H1 (cell line): ENCODE data around the gene LRRC4C. TPM values are rescaled to one million over a fixed set of nuclear protein-coding genes. Genes with fewer than 3 reads are reported as not detected.

Source experiments
- CTCF ChIA-PET: fragments of 300-600 bp; sonication (Branson Sonifier 250); formaldehyde crosslinking; loops from one replicate; lab custom pipeline; 2021; ENCODE audit not compliant: partially characterized antibody; lab: Charles Lee
- POLR2A ChIA-PET: fragments of 300-600 bp; sonication (Branson Sonifier 250); formaldehyde crosslinking; loops from one replicate; lab custom pipeline; 2021; ENCODE audit warnings: inconsistent platforms; ENCODE audit not compliant: partially characterized antibody; lab: Charles Lee
- DNase-seq, 2 experiments: peaks; one replicate each; pipeline versions ENCODE4 v3.0.0 to v3.0.0-alpha.2; 2010 to 2022; ENCODE audit warnings: low spot score in 2 of 2, low read depth in 1 of 2, mixed read lengths in 1 of 2
- FAIRE-seq: peaks from 2 replicates; lab custom pipeline; 2011; peaks lifted over from hg19 to GRCh38; lab: Jason Lieb, UNC
- H2AFZ ChIP-seq: 2 replicates; pipeline ENCODE4 v1.8.1; 2012; ENCODE audit warnings: low read length, inconsistent platforms
- H2AK5ac ChIP-seq: 2 replicates; pipeline ENCODE4 v1.6.1; 2013; ENCODE audit warnings: low read depth, low read length
- H2BK120ac ChIP-seq: replicated peaks from 2 replicates; pipeline ENCODE3; 2013; ENCODE audit warnings: low read depth, low read length, inconsistent platforms
- H2BK12ac ChIP-seq: 2 replicates; pipeline ENCODE4 v1.6.1; 2013; ENCODE audit warnings: low read depth, low read length
- H2BK15ac ChIP-seq: 2 replicates; pipeline ENCODE4 v1.6.1; 2013; ENCODE audit warnings: low read length
- H2BK20ac ChIP-seq: 2 replicates; pipeline ENCODE4 v1.6.1; 2013; ENCODE audit warnings: low read length
- H2BK5ac ChIP-seq: 2 replicates; pipeline ENCODE4 v1.6.1; 2013; ENCODE audit warnings: low read depth, low read length
- H3K14ac ChIP-seq: 2 replicates; pipeline ENCODE4 v1.6.1; 2013; ENCODE audit warnings: inconsistent platforms; ENCODE audit not compliant: insufficient read length
- H3K18ac ChIP-seq: 2 replicates; pipeline ENCODE4 v1.6.1; 2013; ENCODE audit warnings: low read length; ENCODE audit errors: extremely low read depth
- H3K23ac ChIP-seq: 2 replicates; pipeline ENCODE4 v1.6.1; 2013; ENCODE audit warnings: inconsistent platforms; ENCODE audit not compliant: insufficient read length
- H3K23me2 ChIP-seq: 2 replicates; pipeline ENCODE4 v1.6.1; 2013; ENCODE audit warnings: low read depth, low read length
- H3K27ac ChIP-seq: 2 replicates; pipeline ENCODE4 v1.6.1; 2011; ENCODE audit warnings: low read depth, low read length, inconsistent platforms
- H3K27me3 ChIP-seq, 4 experiments: replicated peaks in 1 of 4; 1 replicate in 1 of 4; 2 replicates in 3 of 4; pipeline versions ENCODE4 v1.6.1 to v1.8.1; 2011 to 2013; ENCODE audit warnings: low read length in 3 of 4, mild to moderate bottlenecking in 3 of 4, inconsistent platforms in 2 of 4, mixed read lengths in 2 of 4, moderate library complexity in 1 of 4; ENCODE audit not compliant: control insufficient read depth in 3 of 4, insufficient read depth in 3 of 4; ENCODE audit errors: extremely low read depth in 1 of 4
- H3K36me3 ChIP-seq, 4 experiments: 2 replicates each; pipeline versions ENCODE4 v1.6.1 to v1.8.1; 2011 to 2013; ENCODE audit warnings: mild to moderate bottlenecking in 4 of 4, low read length in 3 of 4, moderate library complexity in 2 of 4, control low read depth in 1 of 4, inconsistent platforms in 1 of 4; ENCODE audit not compliant: insufficient read depth in 4 of 4, control insufficient read depth in 2 of 4
- H3K4ac ChIP-seq: replicated peaks from 2 replicates; pipeline ENCODE3; 2013; ENCODE audit warnings: low read length, low read depth, mixed read lengths, inconsistent platforms; ENCODE audit not compliant: insufficient read length
- H3K4me1 ChIP-seq, 4 experiments: replicated peaks in 1 of 4; 1 replicate in 1 of 4; 2 replicates in 3 of 4; pipeline versions ENCODE4 v1.6.1 to v1.8.1; 2011 to 2013; ENCODE audit warnings: low read length in 3 of 4, inconsistent platforms in 2 of 4, mixed read lengths in 1 of 4; ENCODE audit not compliant: insufficient read depth in 4 of 4, control insufficient read depth in 3 of 4
- H3K4me2 ChIP-seq, 2 experiments: 2 replicates each; pipeline versions ENCODE4 v1.6.1 to v1.8.1; 2011 to 2013; ENCODE audit warnings: low read depth in 2 of 2, low read length in 2 of 2, control low read depth in 1 of 2, inconsistent platforms in 1 of 2, mild to moderate bottlenecking in 1 of 2; ENCODE audit not compliant: insufficient read depth in 1 of 2
- H3K4me3 ChIP-seq, 4 experiments: fragments of 200-600, 300-600 bp in 1 of 4; sonication (generic), shearing (Covaris generic), sonication (Bioruptor Twin) in 1 of 4; 2 replicates each; pipeline versions ENCODE4 v1.5.1 to v1.8.1; 2011 to 2016; ENCODE audit warnings: low read length in 4 of 4, low read depth in 3 of 4, control low read depth in 2 of 4, inconsistent platforms in 2 of 4, mild to moderate bottlenecking in 2 of 4, mixed read lengths in 1 of 4, moderate library complexity in 1 of 4; ENCODE audit not compliant: insufficient read depth in 2 of 4; ENCODE audit errors: extremely low read depth in 1 of 4
- H3K56ac ChIP-seq: replicated peaks from 2 replicates; pipeline ENCODE3; 2013; ENCODE audit warnings: low read depth, mild to moderate bottlenecking, mixed read lengths, low read length, inconsistent platforms; ENCODE audit not compliant: insufficient read length
- H3K79me1 ChIP-seq: 2 replicates; pipeline ENCODE4 v1.6.1; 2013; ENCODE audit warnings: low read depth, low read length, control low read depth
- H3K79me2 ChIP-seq, 2 experiments: 2 replicates each; pipeline versions ENCODE4 v1.6.1 to v1.8.1; 2012 to 2013; ENCODE audit warnings: low read length in 2 of 2, mild to moderate bottlenecking in 2 of 2, inconsistent platforms in 1 of 2; ENCODE audit not compliant: insufficient read depth in 2 of 2, control insufficient read depth in 1 of 2
- H3K9ac ChIP-seq, 4 experiments: replicated peaks in 1 of 4; 1 replicate in 1 of 4; 2 replicates in 3 of 4; pipeline versions ENCODE4 v1.6.1 to v1.8.1; 2011 to 2013; ENCODE audit warnings: low read depth in 3 of 4, low read length in 3 of 4, control low read depth in 2 of 4, mild to moderate bottlenecking in 2 of 4, moderate library complexity in 2 of 4, inconsistent platforms in 1 of 4; ENCODE audit errors: extremely low read depth in 1 of 4
- H3K9me3 ChIP-seq, 2 experiments: 2 replicates each; pipeline versions ENCODE4 v1.6.1 to v1.8.1; 2012 to 2013; ENCODE audit warnings: mild to moderate bottlenecking in 2 of 2, moderate library complexity in 2 of 2, control low read depth in 1 of 2, inconsistent platforms in 1 of 2, low read depth in 1 of 2, low read length in 1 of 2, mixed read lengths in 1 of 2; ENCODE audit not compliant: insufficient read depth in 2 of 2
- H4K20me1 ChIP-seq, 2 experiments: replicated peaks in 1 of 2; 2 replicates each; pipeline versions ENCODE3 to v1.8.1; 2011 to 2013; ENCODE audit warnings: inconsistent platforms in 2 of 2, low read length in 2 of 2, mild to moderate bottlenecking in 1 of 2; ENCODE audit not compliant: insufficient read depth in 2 of 2, control insufficient read depth in 1 of 2
- H4K5ac ChIP-seq: 2 replicates; pipeline ENCODE4 v1.6.1; 2013; ENCODE audit warnings: low read length, low read depth, mixed read lengths, inconsistent platforms; ENCODE audit not compliant: insufficient read length
- H4K8ac ChIP-seq: 2 replicates; pipeline ENCODE4 v1.8.0; 2013; ENCODE audit warnings: mild to moderate bottlenecking, moderate library complexity, low read length, inconsistent platforms; ENCODE audit not compliant: insufficient read depth; ENCODE audit errors: extremely low read depth
- H4K91ac ChIP-seq: replicated peaks from 2 replicates; pipeline ENCODE3; 2013; ENCODE audit warnings: low read length, mixed read lengths, inconsistent platforms; ENCODE audit not compliant: insufficient read length
- ASH2L ChIP-seq: fragments of 200-600, 300-600 bp; sonication (generic); IDR thresholded peaks from one replicate; pipeline ENCODE4 v1.7.1; 2017; ENCODE audit warnings: low read length
- CHD2 ChIP-seq: IDR thresholded peaks from 2 replicates; pipeline ENCODE4 v1.6.1; 2012; ENCODE audit warnings: low read length, improper control_type of control experiment
- EGR1 ChIP-seq: IDR thresholded peaks from 2 replicates; pipeline ENCODE4 v1.6.1; 2011; ENCODE audit warnings: low read depth, low read length, borderline replicate concordance
- EZH2 ChIP-seq: fragments of 200-600 bp; sonication (generic); IDR thresholded peaks from 2 replicates; pipeline ENCODE4 v1.7.1; 2012; ENCODE audit warnings: low read depth, mild to moderate bottlenecking, moderate library complexity, low read length, inconsistent platforms; ENCODE audit not compliant: severe bottlenecking
- NANOG ChIP-seq: IDR thresholded peaks from 2 replicates; pipeline ENCODE4 v1.6.1; 2011; ENCODE audit warnings: low read length, low read depth, mild to moderate bottlenecking, inconsistent platforms; ENCODE audit not compliant: insufficient read depth, poor library complexity, severe bottlenecking
- RBBP5 ChIP-seq: IDR thresholded peaks from 2 replicates; pipeline ENCODE4 v1.7.1; 2012; ENCODE audit warnings: low read depth, mild to moderate bottlenecking, inconsistent platforms, low read length, moderate library complexity, borderline replicate concordance
- TAF7 ChIP-seq: optimal IDR thresholded peaks from 2 replicates; pipeline ENCODE3; 2011; ENCODE audit warnings: low read depth, mild to moderate bottlenecking, inconsistent platforms, low read length, moderate library complexity, borderline replicate concordance
- TEAD4 ChIP-seq: IDR thresholded peaks from 2 replicates; pipeline ENCODE4 v1.6.1; 2012; ENCODE audit warnings: low read depth, low read length, inconsistent platforms, mixed read lengths
- YY1 ChIP-seq: IDR thresholded peaks from 2 replicates; pipeline ENCODE4 v1.6.1; 2011; ENCODE audit warnings: low read depth, mild to moderate bottlenecking, low read length
- WGBS, 2 experiments: shearing (Covaris generic) in 1 of 2; methylation state at CpG; one replicate each; pipeline versions ENCODE4 v1.1.6 to v1.1.7; 2013 to 2015; ENCODE audit warnings: low lambda C conversion rate in 2 of 2, mixed read lengths in 2 of 2, inconsistent platforms in 1 of 2, low coverage in 1 of 2, missing lambda C conversion rate in 1 of 2; ENCODE audit not compliant: insufficient replicate concordance in 2 of 2, insufficient coverage in 1 of 2, insufficient read length in 1 of 2; ENCODE audit errors: extremely low coverage in 1 of 2, missing lambda C conversion rate in 1 of 2; 5-methylcytosine and 5-hydroxymethylcytosine counted together
- polyA plus RNA-seq, 7 experiments: library from polyadenylated mRNA; depleted of rRNA in 3 of 7; stranded (reverse) in 5 of 7; unstranded in 2 of 7; fragments of >200 nt in 5 of 7; fragments of 200-250 nt in 2 of 7; gene quantifications; 1 replicate in 5 of 7; 2 replicates in 1 of 7; 4 replicates in 1 of 7; pipeline versions ENCODE4 v1.2.1 to v1.2.3, GENCODE V29; 2011 to 2013; ENCODE audit warnings: missing spikeins in 2 of 7, mixed read lengths in 2 of 7
- total RNA-seq: library from RNA; stranded (reverse); fragmentation: NEBNext Ultra II Directional; extraction: Animal tissue kit (Norgen Biotek cat#: 25700); gene quantifications from 2 replicates; pipeline ENCODE4 v1.2.1, GENCODE V29; 2021
- TF ChIP-seq, protein P1 (sequence below): IDR thresholded peaks from 2 replicates; pipeline ENCODE4 v1.6.1; 2012; ENCODE audit warnings: low read length, inconsistent platforms
- TF ChIP-seq, protein P2 (sequence below): IDR thresholded peaks from 2 replicates; pipeline ENCODE4 v1.6.1; 2012; ENCODE audit warnings: inconsistent platforms
- TF ChIP-seq, protein P3 (sequence below): IDR thresholded peaks from 2 replicates; pipeline ENCODE4 v1.6.1; 2011; ENCODE audit warnings: low read length, improper control_type of control experiment

The LRRC4C gene
- total and polyA plus RNA-seq, 2 of the 8 experiments (the other 6 are each of a cell fraction or from before 2014, with no cell fraction given) = 0.23 to 2.2 TPM

DNA sequence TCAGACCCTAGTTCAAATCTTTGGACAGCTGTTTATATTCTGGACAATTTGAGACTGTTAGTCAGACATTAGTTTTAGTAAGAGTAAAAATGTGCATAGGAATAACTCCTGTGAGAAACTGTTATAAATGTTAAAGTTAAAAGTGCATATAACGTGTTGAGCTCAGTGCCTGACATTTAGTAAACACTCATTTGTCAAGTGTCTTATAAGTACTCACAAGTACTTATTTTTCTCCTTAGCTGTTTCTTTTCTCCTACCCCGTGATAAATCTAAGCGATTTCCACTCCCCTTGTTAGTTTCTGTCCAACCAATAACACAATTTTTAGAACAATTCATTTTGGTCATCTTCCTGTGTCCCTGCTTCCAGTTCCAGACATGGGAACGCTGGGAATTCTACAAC is 59.3 kb downstream of the LRRC4C start:
- no peaks in the 10 kb centered on the region for H3K27me3 ChIP-seq
- DNase-seq (no peak), FAIRE-seq (no peak)
- H2BK15ac ChIP-seq = no peak overlapping the region
- no peak overlapping the region for H3K18ac ChIP-seq
- no peak overlapping the region for H3K9ac ChIP-seq
- no peak overlapping the region for H2BK5ac ChIP-seq
- ChIA-PET CTCF (no interaction called here), POLR2A (no interaction called here)
- H3K14ac ChIP-seq = no peak overlapping the region
- H3K4me3 ChIP-seq = no peak overlapping the region
- H3K4me2 ChIP-seq = no peak overlapping the region
- H2AFZ ChIP-seq = no peak overlapping the region
- H3K23me2 ChIP-seq = no peaks in the 10 kb centered on the region
- H4K5ac ChIP-seq = no peak overlapping the region
- H3K79me1 ChIP-seq = no peaks in the 10 kb centered on the region
- H3K9me3 ChIP-seq = no peaks in the 10 kb centered on the region
- H2BK20ac ChIP-seq = no peak overlapping the region
- H2BK12ac ChIP-seq = no peak overlapping the region
- no peak overlapping the region for H4K8ac ChIP-seq
- WGBS, 2 experiments = 69% methylated on average over 4 of the region's 4 CpGs; no CpG with 5 or more reads in 1 of the 2 experiments
- H4K91ac ChIP-seq = no peak overlapping the region
- no peak overlapping the region for H3K4ac ChIP-seq
- H3K27ac ChIP-seq = no peak overlapping the region
- no peak overlapping the region for H3K23ac ChIP-seq
- peaks cover 0 to 7% (median 4%) of the 10 kb centered on the region in 4 experiments; a peak in 4 of 7 replicates for H3K4me1 ChIP-seq
- no peaks in the 10 kb centered on the region for H3K79me2 ChIP-seq
- H2BK120ac ChIP-seq = no peak overlapping the region
- no peak overlapping the region for H2AK5ac ChIP-seq
- H3K36me3 ChIP-seq = no peaks in the 10 kb centered on the region
- no peak overlapping the region for H3K56ac ChIP-seq
- H4K20me1 ChIP-seq = no peaks in the 10 kb centered on the region
- no peak for TF ChIP-seq TAF7
- TF ChIP-seq EGR1 = no peak
- TF ChIP-seq, protein P1, sequence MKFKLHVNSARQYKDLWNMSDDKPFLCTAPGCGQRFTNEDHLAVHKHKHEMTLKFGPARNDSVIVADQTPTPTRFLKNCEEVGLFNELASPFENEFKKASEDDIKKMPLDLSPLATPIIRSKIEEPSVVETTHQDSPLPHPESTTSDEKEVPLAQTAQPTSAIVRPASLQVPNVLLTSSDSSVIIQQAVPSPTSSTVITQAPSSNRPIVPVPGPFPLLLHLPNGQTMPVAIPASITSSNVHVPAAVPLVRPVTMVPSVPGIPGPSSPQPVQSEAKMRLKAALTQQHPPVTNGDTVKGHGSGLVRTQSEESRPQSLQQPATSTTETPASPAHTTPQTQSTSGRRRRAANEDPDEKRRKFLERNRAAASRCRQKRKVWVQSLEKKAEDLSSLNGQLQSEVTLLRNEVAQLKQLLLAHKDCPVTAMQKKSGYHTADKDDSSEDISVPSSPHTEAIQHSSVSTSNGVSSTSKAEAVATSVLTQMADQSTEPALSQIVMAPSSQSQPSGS = no peak
- TF ChIP-seq, protein P2, sequence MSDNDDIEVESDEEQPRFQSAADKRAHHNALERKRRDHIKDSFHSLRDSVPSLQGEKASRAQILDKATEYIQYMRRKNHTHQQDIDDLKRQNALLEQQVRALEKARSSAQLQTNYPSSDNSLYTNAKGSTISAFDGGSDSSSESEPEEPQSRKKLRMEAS = no peak
- TF ChIP-seq ASH2L = no peak
- TF ChIP-seq, protein P3, sequence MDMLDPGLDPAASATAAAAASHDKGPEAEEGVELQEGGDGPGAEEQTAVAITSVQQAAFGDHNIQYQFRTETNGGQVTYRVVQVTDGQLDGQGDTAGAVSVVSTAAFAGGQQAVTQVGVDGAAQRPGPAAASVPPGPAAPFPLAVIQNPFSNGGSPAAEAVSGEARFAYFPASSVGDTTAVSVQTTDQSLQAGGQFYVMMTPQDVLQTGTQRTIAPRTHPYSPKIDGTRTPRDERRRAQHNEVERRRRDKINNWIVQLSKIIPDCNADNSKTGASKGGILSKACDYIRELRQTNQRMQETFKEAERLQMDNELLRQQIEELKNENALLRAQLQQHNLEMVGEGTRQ = no peak
- TF ChIP-seq YY1 = no peak
- TF ChIP-seq NANOG = no peak
- TF ChIP-seq EZH2 = no peak
- TF ChIP-seq RBBP5 = no peak
- TF ChIP-seq TEAD4 = no peak
- TF ChIP-seq CHD2 = no peak
